Measurements from ENCODE around the gene SMC6. TPM values are rescaled to one million over a fixed set of nuclear protein-coding genes. Genes with fewer than 3 reads are reported as not detected.

SMC6 gene
- total and polyA plus RNA-seq, 8 donors: 3.3 to 67.4 (median 13.4) TPM

GRCh38 chr2:17625446-17625845 lies 128.2 kb downstream of the SMC6 start:
- intact Hi-C loops (cut with DNase I; ENCODE audit: low total_unique reads): no loop called here
- WGBS, 5 donors: 85 to 96% (median 88%) methylated on average over 3 of the region's 3 CpGs

GRCh38 chr2:17621781-17622180 lies 131.8 kb downstream of the SMC6 start:
- DNase-seq: no peak
- intact Hi-C loops (cut with DNase I; ENCODE audit: low total_unique reads): no loop called here
- Histone ChIP-seq H3K27me3 (no peaks in the 10 kb centered on the region), H3K9me3 (no peaks in the 10 kb centered on the region), H3K36me3 (no peaks in the 10 kb centered on the region), H3K4me3 (no peak overlapping the region), H3K4me1 (peaks cover 0 to 4% (median 0%) of the 10 kb centered on the region in 4 donors), H3K27ac (no peak overlapping the region)
- 85 to 94% (median 92%) methylated on average over 2 of the region's 2 CpGs for WGBS, 5 donors
- TF ChIP-seq, protein P1, sequence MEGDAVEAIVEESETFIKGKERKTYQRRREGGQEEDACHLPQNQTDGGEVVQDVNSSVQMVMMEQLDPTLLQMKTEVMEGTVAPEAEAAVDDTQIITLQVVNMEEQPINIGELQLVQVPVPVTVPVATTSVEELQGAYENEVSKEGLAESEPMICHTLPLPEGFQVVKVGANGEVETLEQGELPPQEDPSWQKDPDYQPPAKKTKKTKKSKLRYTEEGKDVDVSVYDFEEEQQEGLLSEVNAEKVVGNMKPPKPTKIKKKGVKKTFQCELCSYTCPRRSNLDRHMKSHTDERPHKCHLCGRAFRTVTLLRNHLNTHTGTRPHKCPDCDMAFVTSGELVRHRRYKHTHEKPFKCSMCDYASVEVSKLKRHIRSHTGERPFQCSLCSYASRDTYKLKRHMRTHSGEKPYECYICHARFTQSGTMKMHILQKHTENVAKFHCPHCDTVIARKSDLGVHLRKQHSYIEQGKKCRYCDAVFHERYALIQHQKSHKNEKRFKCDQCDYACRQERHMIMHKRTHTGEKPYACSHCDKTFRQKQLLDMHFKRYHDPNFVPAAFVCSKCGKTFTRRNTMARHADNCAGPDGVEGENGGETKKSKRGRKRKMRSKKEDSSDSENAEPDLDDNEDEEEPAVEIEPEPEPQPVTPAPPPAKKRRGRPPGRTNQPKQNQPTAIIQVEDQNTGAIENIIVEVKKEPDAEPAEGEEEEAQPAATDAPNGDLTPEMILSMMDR (IDR thresholded peaks at IDR 0.05): no peak
- TF ChIP-seq EP300 (IDR thresholded peaks at IDR 0.05) (no peak), POLR2A (IDR thresholded peaks at IDR 0.05) (no peak), POLR2AphosphoS5 (IDR thresholded peaks at IDR 0.05) (no peak)

More at GRCh38 chr2:17625446-17625845, 128.2 kb downstream of the SMC6 start:
- no peaks in the 10 kb centered on the region for H3K27me3 ChIP-seq
- DNase-seq: no peak
- H3K27ac ChIP-seq: no peak overlapping the region
- no peaks in the 10 kb centered on the region for H3K36me3 ChIP-seq
- peaks cover 0 to 11% (median 0%) of the 10 kb centered on the region in 4 donors for H3K9me3 ChIP-seq
- peaks cover 0 to 2% (median 0%) of the 10 kb centered on the region in 4 donors for H3K4me1 ChIP-seq
- TF ChIP-seq POLR2A (IDR thresholded peaks at IDR 0.05) (no peak), EP300 (IDR thresholded peaks at IDR 0.05) (no peak), POLR2AphosphoS5 (IDR thresholded peaks at IDR 0.05) (no peak)
- TF ChIP-seq, protein P1 (IDR thresholded peaks at IDR 0.05): no peak
- H3K4me3 ChIP-seq: no peak overlapping the region

- H3K27ac ChIP-seq: no peak overlapping the region
- no peak overlapping the region for H3K4me3 ChIP-seq
- intact Hi-C loops (cut with DNase I; ENCODE audit: low total_unique reads): no loop called here
- no peak for TF ChIP-seq POLR2A (IDR thresholded peaks at IDR 0.05)
- no peak for TF ChIP-seq POLR2AphosphoS5 (IDR thresholded peaks at IDR 0.05)
- TF ChIP-seq, protein P1 (IDR thresholded peaks at IDR 0.05): no peak
- TF ChIP-seq EP300 (IDR thresholded peaks at IDR 0.05): no peak
- no peak for DNase-seq
- H3K9me3 ChIP-seq: no peaks in the 10 kb centered on the region
- H3K4me1 ChIP-seq: peaks cover 0 to 4% (median 0%) of the 10 kb centered on the region in 4 donors
- no peaks in the 10 kb centered on the region for H3K27me3 ChIP-seq
- H3K36me3 ChIP-seq: no peaks in the 10 kb centered on the region
These were observed 132.8 kb downstream of the SMC6 start for GRCh38 chr2:17620841-17621240.

DNA sequence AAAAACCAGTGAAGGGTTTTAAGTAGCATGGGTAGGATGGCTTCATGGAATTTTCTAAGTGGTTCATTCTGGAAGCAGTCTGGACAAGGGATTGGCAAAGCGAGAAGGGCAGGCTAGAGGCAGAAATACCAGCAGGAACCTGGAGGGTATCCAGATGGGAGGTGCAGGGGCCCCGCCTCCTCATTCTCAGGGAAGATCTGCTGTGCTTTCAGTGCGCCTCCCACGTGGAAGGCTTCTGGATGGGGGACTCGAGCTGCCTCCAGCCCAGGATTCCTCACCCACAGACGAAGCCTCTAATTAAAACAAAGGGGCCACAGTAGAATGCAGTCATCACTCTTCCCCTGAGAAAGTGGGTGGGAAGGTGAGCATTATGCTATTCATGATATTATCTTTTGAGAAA lies 133.3 kb downstream of the SMC6 start:
- H3K36me3 ChIP-seq: no peaks in the 10 kb centered on the region
- no peak overlapping the region for H3K27ac ChIP-seq
- H3K4me3 ChIP-seq: no peak overlapping the region
- H3K4me1 ChIP-seq: peaks cover 0 to 4% (median 0%) of the 10 kb centered on the region in 4 donors
- intact Hi-C loops (cut with DNase I; ENCODE audit: low total_unique reads): no loop called here
- TF ChIP-seq, protein P1 (IDR thresholded peaks at IDR 0.05): no peak
- TF ChIP-seq POLR2A (IDR thresholded peaks at IDR 0.05) (no peak), POLR2AphosphoS5 (IDR thresholded peaks at IDR 0.05) (no peak), EP300 (IDR thresholded peaks at IDR 0.05) (no peak)
- DNase-seq: peak in 1 of 2 donors; percentile 21
- 20 to 41% (median 38%) methylated on average over 6 of the region's 6 CpGs for WGBS, 5 donors
- no peaks in the 10 kb centered on the region for H3K27me3 ChIP-seq
- no peaks in the 10 kb centered on the region for H3K9me3 ChIP-seq
